HL-60/S4 treated with phorbol 12-myristate 13-acetate at 8.2 ng/mL for 4 days and 3 days (cell line): ENCODE results near the gene APH1B.
"Not testable (repeated sequence)": the region's sequence is repeated elsewhere in the genome, so short reads cannot be mapped to it uniquely, and the experiment has no call there.

ENCODE experiments used
- in situ Hi-C: fragments of 300-500 bp; cut with MboI; formaldehyde crosslinking; loops from 2 replicates; pipeline ENCODE4 v1.15.0; 2022; ENCODE audit warnings: low sequenced_read_pairs

APH1B gene

DNA sequence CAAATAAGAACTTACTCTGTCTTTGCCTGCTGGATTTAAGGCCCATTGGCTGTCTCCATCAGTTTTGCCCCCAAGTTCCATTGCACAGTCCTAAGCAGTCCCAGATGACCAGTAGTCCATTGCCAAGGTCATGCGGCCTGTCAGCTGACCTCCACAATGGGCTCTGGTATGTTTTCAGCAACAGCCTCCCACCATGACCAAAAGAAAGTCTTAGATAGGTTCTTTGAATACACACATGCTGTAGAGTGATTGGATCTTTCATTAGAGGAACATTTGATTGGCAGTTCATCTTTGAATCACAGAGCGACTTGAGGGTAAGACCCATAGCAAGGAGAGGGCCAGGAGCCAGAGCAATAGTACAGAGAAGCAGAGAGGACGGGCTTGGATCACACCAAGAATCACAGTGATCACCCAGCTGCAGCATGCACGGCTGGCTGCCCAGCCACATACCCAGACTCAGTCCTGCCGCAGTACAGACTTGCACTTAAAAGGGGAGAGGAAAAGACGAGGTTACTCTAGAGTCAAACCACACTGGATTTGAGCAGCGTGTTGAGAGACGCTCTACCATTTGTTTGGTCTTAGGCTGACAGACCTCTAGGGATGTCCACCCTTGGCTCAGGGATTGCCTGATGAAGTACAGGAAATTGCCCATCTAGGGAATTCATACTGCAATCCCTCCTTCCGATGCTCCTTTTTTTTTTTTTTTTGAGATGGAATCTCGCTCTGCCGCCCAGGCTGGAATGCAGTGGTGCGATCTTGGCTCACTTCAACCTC is 50.4 kb downstream of the APH1B start:
- in situ Hi-C loops = no loop called here

DNA sequence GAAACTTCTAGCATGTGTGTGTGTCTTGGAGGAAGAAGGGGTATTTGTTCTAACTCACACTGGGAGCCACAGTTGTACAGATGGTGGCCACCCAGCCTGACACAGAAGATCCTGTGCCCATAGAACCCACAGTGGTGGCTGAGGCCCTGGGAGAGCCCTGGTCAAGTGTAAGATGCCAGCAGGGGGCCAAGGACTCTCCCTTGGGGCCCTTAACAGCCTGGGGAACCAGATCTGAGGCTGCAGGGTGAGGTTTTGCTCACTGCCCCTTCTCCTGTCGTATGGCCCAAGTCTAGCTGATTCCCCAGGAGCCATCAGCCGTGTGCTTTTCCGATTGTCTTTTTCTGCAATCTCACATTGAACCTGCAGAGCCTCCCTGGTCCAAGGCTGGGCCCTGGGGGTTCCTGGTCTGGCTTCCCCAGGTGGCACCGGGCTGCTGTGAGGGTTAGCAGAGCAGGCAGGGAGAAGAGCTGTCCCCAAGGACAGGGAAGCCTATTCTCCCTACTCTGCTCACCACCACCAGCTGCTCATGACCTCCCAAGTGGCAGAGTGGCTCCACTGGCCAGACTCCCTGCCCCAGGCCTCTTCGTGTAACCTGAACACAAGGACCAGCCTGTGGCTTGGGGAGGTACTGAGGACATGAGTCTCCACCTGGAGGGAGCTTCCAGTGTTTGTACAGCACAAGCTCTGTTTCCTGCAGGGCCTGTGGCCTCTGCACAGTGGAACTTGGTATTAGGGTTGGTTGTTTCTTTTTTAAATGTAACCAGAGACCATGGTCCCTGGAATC is 52.4 kb downstream of the APH1B start:
- in situ Hi-C loops = no loop called here

DNA sequence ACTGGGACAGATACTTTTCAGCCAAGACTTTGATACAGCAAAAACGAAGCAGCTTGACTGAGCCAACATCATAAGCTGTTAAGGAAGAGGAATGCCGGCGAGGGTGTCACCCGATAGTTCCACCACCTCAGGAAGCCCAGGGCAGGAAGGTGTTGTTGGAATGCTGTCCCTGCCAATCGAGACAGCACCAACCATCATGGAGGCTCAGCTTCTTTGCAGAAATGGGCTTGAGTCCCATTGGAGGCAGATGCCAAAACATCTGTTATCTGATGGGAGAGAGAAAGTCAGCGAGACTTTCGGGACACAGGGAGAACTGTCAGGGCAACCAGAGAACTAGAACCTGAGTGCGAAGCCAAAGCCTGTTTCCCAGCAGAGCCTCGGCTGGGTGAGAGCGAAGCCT is 53.5 kb downstream of the APH1B start:
- in situ Hi-C loops = no loop called here

- in situ Hi-C loops = no loop called here
These were observed 54.1 kb downstream of the APH1B start for GRCh38 chr15:63331456-63331855.

DNA sequence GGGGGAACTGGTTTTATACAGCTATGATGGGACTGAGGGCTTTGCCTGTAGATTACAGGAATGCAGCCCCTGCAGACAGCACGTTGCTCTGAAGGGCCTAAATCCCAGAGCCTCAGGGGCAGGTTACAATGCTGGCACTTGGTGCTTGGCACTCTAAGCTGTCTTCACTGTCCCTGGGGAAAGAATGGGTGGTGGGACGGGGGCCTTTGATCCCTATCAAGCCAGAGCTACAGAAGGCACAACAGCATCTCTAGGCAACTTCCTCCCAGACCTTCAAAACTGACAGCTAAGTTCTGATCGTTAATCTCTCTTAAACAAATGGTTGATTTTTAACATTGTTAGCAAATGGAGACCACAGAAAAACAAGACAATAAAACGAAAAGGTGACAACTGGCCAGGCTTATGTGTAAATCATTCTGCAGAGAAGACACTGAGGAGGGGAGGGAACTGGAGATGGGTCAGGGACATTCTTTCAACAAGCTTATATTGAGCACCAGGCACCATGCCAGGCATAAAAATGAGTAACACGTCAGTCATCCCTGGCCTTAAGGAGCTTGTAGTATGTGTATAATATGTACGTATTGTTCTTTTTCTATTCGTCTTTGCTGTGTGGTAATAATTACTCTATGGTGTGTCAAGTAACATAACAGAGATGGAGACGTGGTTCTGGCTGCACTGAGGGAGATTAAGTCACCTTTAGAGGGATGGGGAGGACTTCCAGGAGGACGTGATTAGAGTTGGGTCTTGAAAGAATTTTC is 55.1 kb downstream of the APH1B start:
- in situ Hi-C loops = no loop called here

DNA sequence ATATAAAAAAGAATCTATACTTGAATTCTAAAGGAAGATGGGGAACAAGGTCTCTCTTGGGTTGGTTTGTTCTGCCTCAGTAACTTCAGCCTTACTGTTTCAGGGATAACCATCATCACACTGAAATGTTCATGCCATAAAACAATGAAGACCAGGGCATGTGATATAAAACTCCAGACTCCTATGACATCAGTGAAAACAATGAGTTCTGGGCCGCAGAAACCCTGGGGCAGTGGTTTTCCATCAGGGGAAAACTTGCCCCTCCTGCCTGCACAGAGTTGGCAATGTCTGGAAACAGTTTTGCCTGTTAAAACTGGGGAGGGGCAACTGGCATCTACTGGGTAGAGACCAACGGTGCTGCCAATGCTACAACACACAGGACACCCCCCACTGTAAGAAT is 57.4 kb downstream of the APH1B start:
- in situ Hi-C loops = no loop called here

DNA sequence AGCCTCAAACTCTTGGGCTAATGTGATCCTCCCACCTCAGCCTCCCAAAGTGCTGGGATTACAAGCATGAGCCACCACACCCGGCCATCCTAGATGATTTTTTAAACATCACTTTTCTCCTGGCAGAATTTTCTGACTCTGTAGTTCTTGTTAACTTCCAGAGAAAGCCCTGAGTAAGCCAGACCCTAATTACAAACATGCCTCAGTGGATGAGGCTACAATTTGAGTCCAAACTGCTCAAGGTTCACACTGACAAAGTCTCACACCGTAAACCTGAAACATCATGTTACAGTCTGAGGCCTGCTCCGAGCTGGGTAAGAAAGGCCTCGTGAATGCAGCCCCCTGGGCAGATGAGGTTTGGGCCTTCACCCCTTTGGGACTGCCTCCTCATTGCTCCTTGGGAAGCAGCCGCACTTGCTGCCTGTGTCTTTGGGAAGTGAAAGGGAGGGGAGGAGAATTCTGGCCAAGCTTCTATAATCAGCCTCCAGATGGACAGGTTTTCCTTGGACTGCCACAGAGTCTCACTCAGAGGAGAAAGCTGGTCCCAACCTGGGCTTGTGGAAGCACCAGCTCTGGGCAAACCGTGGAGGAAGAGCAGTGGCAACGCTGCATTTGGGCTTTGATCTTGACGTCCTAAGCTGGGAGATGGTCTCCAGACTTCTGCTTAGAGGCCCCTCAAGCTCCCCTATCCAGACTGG is 58.3 kb downstream of the APH1B start:
- in situ Hi-C loops = no loop called here

- in situ Hi-C loops = no loop called here
These were observed 59.6 kb downstream of the APH1B start for GRCh38 chr15:63337046-63337445.

DNA sequence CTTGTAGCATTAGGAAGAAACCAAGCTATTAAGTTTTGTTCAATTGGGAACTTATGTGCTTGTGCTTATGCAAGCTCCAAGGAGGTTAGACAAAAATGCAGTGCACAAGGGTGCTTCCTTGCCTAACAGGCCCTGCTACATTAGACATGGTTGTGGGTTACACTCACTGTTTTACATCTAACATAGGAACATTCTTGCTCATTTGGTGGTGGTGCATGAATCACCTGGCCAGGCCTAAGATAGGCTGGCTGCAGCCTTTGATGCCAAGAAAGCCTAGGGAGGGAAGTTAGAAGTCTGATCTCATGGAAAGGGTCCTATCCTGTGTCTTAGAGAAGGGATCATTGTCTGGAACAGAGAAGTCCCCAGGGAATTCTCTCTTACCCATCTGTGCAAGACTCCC is 60.8 kb downstream of the APH1B start:
- in situ Hi-C loops = no loop called here

- in situ Hi-C loops = no loop called here
These were observed 61.8 kb downstream of the APH1B start for GRCh38 chr15:63339006-63339766.

GRCh38 chr15:63339836-63340235 is 62.4 kb downstream of the APH1B start:
- in situ Hi-C loops = no loop called here

DNA sequence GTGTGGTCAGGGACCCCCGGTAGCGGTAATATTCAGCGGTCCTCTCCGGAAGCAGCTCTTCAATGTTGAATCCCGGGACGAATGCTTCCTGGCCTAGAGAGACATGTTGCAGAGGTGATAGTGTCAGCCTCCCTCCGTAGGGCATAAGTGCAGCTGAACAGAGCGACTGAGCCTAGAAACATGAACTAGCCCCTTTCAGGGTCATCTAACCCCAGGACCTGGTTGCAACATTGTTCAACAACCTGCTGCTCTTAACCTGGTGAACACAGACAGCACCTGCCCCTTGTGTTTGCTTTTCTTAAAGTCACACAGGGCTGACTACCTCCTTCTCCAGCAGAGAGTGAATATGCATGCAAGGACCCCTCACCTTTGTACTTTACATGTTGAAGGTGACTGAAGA is 62.9 kb downstream of the APH1B start:
- in situ Hi-C loops = no loop called here

DNA sequence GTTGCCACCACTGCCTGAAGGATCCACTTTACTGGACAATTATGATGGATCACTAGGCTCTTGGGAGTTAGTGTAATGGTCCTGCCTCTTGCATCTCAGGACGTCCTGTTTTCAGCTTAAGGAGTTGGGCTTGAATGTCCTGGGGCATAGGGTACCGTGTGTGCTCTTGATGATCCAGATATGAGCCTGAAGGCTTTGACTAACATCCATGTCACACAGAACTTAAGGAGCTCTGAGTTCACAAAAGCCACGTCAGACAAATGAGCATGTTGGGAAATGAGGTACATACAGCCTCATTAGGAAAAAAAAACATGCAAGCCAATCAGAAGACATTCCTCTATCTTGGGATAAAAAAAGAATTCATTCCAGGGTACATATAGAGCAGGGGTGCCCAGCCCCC is 63.5 kb downstream of the APH1B start:
- in situ Hi-C loops = no loop called here

DNA sequence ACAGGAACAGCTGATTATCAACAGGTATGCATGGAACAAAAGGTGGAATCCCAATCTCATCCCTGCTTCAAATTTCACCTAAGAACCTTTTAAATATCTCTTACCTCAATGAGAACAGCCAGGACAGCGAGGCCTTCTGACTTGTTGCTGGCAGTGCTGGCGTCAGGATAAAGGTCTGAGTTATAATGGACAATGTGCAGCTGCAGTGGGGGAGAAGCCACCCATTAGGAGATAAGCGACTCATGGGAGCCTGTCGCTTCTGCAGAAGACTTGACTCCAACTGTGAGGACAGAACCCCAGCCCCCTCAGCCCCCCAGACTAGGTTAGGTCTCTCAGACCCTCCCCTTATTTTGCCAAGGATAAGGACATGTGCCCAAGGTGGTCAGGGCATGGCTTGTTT is 64.5 kb downstream of the APH1B start:
- in situ Hi-C loops = no loop called here

- in situ Hi-C loops = not testable (repeated sequence)
These were observed 65.7 kb downstream of the APH1B start for GRCh38 chr15:63342996-63343562.

GRCh38 chr15:63344731-63345390 is 67.5 kb downstream of the APH1B start:
- in situ Hi-C loops = no loop called here

- in situ Hi-C loops = no loop called here
These were observed 68.0 kb downstream of the APH1B start for GRCh38 chr15:63345391-63345752.

DNA sequence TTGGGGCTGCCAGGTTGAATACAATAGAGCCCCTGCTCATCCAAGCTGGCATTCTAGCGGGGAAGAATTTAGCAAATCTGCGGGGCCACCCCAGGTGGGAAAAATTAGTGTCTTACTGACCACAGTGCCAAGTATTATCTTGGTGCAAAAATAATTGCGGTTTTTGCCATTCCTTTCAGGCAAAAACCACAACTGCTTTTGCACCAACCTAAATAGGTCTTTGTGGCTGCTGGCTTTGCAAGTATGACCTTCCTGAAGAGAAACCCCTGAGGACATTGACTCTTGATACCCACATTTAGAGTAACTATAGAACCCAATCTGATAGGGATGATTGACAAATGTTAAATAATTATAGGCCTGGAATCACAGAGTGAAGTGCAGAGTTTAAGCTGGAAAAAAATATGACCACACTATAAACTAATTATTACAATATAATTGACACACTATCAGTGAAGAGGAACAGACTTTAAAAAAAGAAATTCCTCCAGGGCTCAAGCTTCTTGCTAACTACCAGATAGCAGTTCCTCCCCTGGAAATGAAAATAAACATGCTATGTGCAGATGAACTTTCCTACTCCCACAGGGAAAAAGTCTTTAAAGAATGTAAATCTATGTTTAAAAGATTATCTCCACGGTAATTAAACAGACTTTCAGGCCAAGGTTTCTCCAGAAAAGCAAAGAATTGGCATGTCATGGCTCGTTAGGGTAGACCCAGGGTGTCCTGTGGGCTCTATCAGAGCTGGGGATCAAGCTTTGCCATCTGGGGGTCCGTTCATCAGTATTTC is 69.9 kb downstream of the APH1B start:
- in situ Hi-C loops = no loop called here

DNA sequence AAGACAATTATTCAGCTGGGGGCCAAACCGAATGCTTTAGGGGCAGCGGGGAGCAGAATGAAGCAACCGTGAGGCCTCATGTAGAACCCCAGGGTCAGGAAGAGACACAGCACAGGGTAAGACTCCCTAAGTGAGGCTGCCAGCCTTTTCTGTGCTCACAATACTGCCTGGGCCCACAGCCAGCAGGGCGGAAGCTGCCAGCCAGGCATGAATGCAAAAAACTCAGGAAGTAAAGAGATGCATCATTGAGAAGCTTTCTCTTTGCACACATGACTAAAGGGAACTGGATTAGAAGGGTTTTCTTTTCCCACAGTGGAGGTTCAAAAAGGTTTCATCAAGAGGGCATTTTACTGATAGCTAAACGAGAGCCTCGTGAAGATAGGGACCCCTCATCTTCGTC is 71.0 kb downstream of the APH1B start:
- in situ Hi-C loops = no loop called here
